Activated T-cell treated with anti-CD3 and anti-CD28 coated beads, Interleukin-2, amount 50 U/mL, for 48 hours (primary cell): Measurements from ENCODE around the gene RANBP3.
"Not testable (repeated sequence)": the region's sequence is repeated elsewhere in the genome, so short reads cannot be mapped to it uniquely, and the experiment has no call there.

Source experiments
- DNase-seq, 2 experiments: peaks; one replicate each; pipeline ENCODE4 v3.0.0-alpha.2; 2020

The RANBP3 gene

GRCh38 chr19:5977785-5978605, at the start of gene RANBP3:
Gene RANBP3 (minus strand): TSS chr19:5978140. CDS start chr19:5978082, 58 bp downstream.
- DNase-seq: peak; percentile 96 to 98

- no peak for DNase-seq
Measured at GRCh38 chr19:6026390-6027227, 48.7 kb upstream of the RANBP3 start.

GRCh38 chr19:6024756-6025155, 46.8 kb upstream of the RANBP3 start:
- not testable (repeated sequence) for DNase-seq

- no peak for DNase-seq
Measured at GRCh38 chr19:6023936-6024335, 46.0 kb upstream of the RANBP3 start.

GRCh38 chr19:6023085-6023682, 45.2 kb upstream of the RANBP3 start:
- no peak for DNase-seq

- no peak for DNase-seq
Measured at GRCh38 chr19:6022570-6023064, 44.7 kb upstream of the RANBP3 start.

- DNase-seq: peak; percentile 83 to 85
Measured at GRCh38 chr19:6021878-6022569, 44.1 kb upstream of the RANBP3 start.

- DNase-seq: no peak
Measured at GRCh38 chr19:6020972-6021805, 43.2 kb upstream of the RANBP3 start.

GRCh38 chr19:6020166-6020882, 42.4 kb upstream of the RANBP3 start:
- DNase-seq: no peak

GRCh38 chr19:6018786-6019185, 40.8 kb upstream of the RANBP3 start:
- DNase-seq: peak in 1 of 2 experiments; percentile 39

- no peak for DNase-seq
Measured at GRCh38 chr19:6017576-6017975, 39.6 kb upstream of the RANBP3 start.

- no peak for DNase-seq
Measured at GRCh38 chr19:6015841-6016545, 38.1 kb upstream of the RANBP3 start.

GRCh38 chr19:6014551-6015135, 36.7 kb upstream of the RANBP3 start:
- no peak for DNase-seq

- no peak for DNase-seq
Measured at GRCh38 chr19:6012426-6013170, 34.7 kb upstream of the RANBP3 start.

GRCh38 chr19:6011794-6012193, 33.9 kb upstream of the RANBP3 start:
- no peak for DNase-seq

- DNase-seq: no peak
Measured at GRCh38 chr19:6011206-6011605, 33.3 kb upstream of the RANBP3 start.

GRCh38 chr19:6010107-6010506, 32.2 kb upstream of the RANBP3 start:
- DNase-seq: no peak

GRCh38 chr19:6007866-6008265, 29.9 kb upstream of the RANBP3 start:
- DNase-seq: no peak

GRCh38 chr19:6006896-6007295, 29.0 kb upstream of the RANBP3 start:
- DNase-seq: no peak
